ENCODE data around the gene USP6. TPM values are rescaled to one million over a fixed set of nuclear protein-coding genes. Genes with fewer than 3 reads are reported as not detected.

Gene USP6
- total and polyA plus RNA-seq, 2 of the 13 experiments (the other 11 are each of a cell fraction or from before 2014, with no cell fraction given): 0.04 TPM; not detected in 1

- TF ChIP-seq, protein P1, sequence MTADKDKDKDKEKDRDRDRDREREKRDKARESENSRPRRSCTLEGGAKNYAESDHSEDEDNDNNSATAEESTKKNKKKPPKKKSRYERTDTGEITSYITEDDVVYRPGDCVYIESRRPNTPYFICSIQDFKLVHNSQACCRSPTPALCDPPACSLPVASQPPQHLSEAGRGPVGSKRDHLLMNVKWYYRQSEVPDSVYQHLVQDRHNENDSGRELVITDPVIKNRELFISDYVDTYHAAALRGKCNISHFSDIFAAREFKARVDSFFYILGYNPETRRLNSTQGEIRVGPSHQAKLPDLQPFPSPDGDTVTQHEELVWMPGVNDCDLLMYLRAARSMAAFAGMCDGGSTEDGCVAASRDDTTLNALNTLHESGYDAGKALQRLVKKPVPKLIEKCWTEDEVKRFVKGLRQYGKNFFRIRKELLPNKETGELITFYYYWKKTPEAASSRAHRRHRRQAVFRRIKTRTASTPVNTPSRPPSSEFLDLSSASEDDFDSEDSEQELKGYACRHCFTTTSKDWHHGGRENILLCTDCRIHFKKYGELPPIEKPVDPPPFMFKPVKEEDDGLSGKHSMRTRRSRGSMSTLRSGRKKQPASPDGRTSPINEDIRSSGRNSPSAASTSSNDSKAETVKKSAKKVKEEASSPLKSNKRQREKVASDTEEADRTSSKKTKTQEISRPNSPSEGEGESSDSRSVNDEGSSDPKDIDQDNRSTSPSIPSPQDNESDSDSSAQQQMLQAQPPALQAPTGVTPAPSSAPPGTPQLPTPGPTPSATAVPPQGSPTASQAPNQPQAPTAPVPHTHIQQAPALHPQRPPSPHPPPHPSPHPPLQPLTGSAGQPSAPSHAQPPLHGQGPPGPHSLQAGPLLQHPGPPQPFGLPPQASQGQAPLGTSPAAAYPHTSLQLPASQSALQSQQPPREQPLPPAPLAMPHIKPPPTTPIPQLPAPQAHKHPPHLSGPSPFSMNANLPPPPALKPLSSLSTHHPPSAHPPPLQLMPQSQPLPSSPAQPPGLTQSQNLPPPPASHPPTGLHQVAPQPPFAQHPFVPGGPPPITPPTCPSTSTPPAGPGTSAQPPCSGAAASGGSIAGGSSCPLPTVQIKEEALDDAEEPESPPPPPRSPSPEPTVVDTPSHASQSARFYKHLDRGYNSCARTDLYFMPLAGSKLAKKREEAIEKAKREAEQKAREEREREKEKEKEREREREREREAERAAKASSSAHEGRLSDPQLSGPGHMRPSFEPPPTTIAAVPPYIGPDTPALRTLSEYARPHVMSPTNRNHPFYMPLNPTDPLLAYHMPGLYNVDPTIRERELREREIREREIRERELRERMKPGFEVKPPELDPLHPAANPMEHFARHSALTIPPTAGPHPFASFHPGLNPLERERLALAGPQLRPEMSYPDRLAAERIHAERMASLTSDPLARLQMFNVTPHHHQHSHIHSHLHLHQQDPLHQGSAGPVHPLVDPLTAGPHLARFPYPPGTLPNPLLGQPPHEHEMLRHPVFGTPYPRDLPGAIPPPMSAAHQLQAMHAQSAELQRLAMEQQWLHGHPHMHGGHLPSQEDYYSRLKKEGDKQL (CRISPR knock-in tag; IDR thresholded peaks at IDR 0.05; ENCODE audit: low read depth): peak; percentile 43; the same call in 1 of the 2 replicates
- TF ChIP-seq PAXIP1 (CRISPR knock-in tag; conservative IDR thresholded peaks at IDR 0.05) (peak; percentile 50), ARID5B (CRISPR knock-in tag; IDR thresholded peaks at IDR 0.05) (peak; percentile 33; the same call in 1 of the 2 replicates), CCDC6 (CRISPR knock-in tag; IDR thresholded peaks at IDR 0.05) (peak; percentile 50; the same call in 1 of the 2 replicates), ZKSCAN1 (IDR thresholded peaks at IDR 0.05; ENCODE audit: low read length) (no peak), THAP11 (CRISPR knock-in tag; IDR thresholded peaks at IDR 0.05) (peak; percentile 92), BORCS8-MEF2B (CRISPR knock-in tag; IDR thresholded peaks at IDR 0.05) (peak; percentile 45; the same call in 1 of the 2 replicates), MAX (IDR thresholded peaks at IDR 0.05) (peak; percentile 46; the same call in 1 of the 2 replicates), ZNF589 (CRISPR knock-in tag; conservative IDR thresholded peaks at IDR 0.05) (0 out of 2 replicates have a peak, but pooled peaks have one; percentile 46)
- TF ChIP-seq, protein P2, sequence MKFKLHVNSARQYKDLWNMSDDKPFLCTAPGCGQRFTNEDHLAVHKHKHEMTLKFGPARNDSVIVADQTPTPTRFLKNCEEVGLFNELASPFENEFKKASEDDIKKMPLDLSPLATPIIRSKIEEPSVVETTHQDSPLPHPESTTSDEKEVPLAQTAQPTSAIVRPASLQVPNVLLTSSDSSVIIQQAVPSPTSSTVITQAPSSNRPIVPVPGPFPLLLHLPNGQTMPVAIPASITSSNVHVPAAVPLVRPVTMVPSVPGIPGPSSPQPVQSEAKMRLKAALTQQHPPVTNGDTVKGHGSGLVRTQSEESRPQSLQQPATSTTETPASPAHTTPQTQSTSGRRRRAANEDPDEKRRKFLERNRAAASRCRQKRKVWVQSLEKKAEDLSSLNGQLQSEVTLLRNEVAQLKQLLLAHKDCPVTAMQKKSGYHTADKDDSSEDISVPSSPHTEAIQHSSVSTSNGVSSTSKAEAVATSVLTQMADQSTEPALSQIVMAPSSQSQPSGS (CRISPR knock-in tag; IDR thresholded peaks at IDR 0.05): peak; percentile 39; the same call in 1 of the 2 replicates
Observed at GRCh38 chr17:5191541-5192417, 75.9 kb downstream of the USP6 start, which contains the start of gene ZNF594 (continued).

Measured in HepG2 (cell line).